NCI-H774 (cell line): ENCODE data around the gene CCL27.
A peak's percentile ranks its signal among the peaks of the same experiment; 100 is the strongest.
"Not testable (repeated sequence)": the region's sequence is repeated elsewhere in the genome, so short reads cannot be mapped to it uniquely, and the experiment has no call there.

Experiments used
- DNase-seq: peaks from one replicate; lab custom pipeline; 2025; lab: John Stamatoyannopoulos, UW

Gene CCL27

DNA sequence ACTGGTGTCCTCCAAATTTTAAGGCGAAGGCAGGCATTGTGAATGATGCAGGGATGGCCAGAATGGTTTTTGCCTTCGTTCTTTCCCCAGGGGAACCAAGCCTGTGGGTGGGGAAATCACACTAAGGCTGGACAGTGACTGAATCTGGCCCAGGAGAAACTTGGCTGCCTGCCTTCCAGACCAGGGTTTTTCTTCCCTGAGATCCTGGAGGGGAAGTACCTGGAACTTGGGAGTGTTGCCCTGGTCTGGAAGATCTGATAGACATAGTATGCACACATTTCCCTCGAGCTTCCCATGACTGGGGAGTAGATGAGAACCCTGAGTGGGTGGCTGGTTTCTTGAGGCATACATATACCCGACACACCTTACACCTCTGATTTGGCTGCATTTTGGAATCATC lies 11.1 kb downstream of the CCL27 start:
- DNase-seq = no peak

DNA sequence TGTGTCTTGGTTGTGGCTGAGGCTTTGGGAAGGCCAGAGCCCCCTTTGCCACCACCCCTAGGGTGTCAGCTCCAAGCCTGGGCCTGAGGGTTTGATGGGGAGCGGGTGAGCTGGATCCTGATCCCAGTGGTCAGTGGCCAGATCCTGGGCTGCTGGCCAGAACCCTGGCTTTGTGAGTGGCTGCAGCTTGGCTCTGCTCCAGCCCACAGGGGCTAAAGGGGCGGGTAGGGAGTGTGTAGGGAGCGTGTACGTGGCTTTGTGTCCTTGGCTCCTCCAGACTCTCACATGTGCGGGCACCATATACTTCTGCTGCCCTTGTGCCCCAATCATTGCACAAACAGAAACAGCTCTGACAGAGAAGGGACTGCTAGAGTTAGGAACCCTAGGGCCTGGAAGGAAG lies 11.6 kb downstream of the CCL27 start:
- no peak for DNase-seq

- no peak for DNase-seq
Observed at GRCh38 chr9:34648673-34649072, 13.8 kb downstream of the CCL27 start.

GRCh38 chr9:34647651-34648050 lies 14.8 kb downstream of the CCL27 start:
- no peak for DNase-seq

DNA sequence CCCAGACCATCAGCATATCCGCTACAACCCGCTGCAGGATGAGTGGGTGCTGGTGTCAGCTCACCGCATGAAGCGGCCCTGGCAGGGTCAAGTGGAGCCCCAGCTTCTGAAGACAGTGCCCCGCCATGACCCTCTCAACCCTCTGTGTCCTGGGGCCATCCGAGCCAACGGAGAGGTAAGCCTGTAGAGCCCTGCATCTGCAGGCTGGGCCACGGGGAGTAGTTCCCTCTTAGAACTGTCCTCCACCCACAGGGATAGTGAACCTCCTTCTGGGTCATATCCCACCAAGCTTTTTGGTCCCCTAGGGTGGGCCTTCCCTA lies 15.4 kb downstream of the CCL27 start:
- DNase-seq = no peak

- DNase-seq = peak; percentile 88
Observed at GRCh38 chr9:34646211-34647083, 16.0 kb downstream of the CCL27 start, which contains the start of gene GALT. TSS of gene GALT (plus strand) at chr9:34646675. CDS start at chr9:34646705, 30 bp downstream.

GRCh38 chr9:34644766-34645314 lies 17.6 kb downstream of the CCL27 start:
- no peak for DNase-seq

- DNase-seq = no peak
Observed at GRCh38 chr9:34642679-34643078, 19.8 kb downstream of the CCL27 start.

DNA sequence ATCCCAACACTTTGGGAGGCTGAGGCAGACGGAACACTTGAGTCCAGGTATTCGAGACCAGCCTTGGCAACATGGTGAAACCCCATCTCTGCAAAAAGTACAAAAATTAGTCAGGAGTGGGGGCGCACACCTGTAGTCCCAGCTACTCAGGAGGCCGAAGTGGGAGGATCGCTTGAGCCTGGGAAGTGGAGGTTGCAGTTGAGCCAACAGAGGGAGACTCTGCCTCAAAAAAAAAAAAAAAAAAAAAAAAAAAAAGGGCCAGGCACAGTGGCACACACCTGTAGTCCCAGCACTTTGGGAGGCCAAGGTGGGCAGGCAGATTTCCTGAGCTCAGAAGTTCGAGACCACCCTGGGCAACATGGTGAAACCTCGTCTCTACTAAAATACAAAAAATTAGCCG lies 23.1 kb downstream of the CCL27 start:
- DNase-seq = not testable (repeated sequence)

GRCh38 chr9:34638138-34638445 lies 24.4 kb downstream of the CCL27 start:
- no peak for DNase-seq

- peak; percentile 92 for DNase-seq
Observed at GRCh38 chr9:34637356-34638137, 24.9 kb downstream of the CCL27 start, which contains the start of gene SIGMAR1. TSS of gene SIGMAR1 (minus strand) at chr9:34637787. CDS start at chr9:34637697, 90 bp downstream.

DNA sequence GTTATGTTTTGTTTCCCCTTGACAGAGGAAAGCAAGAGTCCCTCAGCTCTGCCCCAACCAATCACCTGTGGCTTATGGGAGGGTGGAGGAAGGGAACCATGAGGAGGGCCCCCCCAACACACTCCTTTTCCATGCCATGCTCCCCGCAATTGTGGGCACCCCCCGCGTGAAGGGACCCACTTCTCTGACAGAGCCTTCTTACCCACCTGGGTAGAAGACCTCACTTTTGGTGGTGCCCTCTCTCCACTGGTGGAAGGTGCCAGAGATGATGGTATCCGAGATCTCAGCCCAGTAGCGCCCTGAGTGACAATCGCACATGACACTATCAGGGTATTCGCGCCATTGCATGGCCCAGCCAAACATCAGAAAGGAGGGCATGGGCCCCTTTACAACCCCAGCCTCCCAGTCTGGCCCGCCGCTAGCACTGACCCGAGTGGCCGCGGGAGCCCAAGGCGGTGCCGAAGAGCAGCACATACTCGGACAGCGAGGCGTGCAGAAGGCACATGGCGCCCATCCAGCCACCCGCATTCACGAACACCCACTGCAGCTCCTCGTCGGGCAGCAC lies 25.6 kb downstream of the CCL27 start:
- no peak for DNase-seq

DNA sequence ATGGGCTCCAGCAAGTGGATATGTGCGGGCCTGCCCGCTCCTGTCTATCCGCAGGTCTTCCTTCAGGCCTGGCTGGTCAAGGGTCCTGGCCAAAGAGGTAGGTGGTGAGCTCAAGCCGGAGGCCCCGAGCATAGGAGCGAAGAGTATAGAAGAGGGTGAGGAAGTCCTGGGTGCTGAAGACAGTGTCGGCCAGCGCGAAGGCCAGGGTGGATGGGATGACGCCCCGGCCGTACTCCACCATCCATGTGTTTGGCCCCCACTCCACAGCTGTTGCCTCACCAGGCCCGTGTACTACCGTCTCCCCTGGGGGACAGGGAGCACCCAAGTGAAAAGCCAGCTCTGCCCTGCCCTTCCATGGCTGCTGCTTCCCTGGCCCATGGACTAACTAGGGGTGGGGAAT lies 26.9 kb downstream of the CCL27 start:
- DNase-seq = no peak

- DNase-seq = no peak
Observed at GRCh38 chr9:34634551-34635248, 27.8 kb downstream of the CCL27 start.

- peak; percentile 22 for DNase-seq
Observed at GRCh38 chr9:34633851-34634550, 28.5 kb downstream of the CCL27 start.

GRCh38 chr9:34633166-34633565 lies 29.3 kb downstream of the CCL27 start:
- no peak for DNase-seq

DNA sequence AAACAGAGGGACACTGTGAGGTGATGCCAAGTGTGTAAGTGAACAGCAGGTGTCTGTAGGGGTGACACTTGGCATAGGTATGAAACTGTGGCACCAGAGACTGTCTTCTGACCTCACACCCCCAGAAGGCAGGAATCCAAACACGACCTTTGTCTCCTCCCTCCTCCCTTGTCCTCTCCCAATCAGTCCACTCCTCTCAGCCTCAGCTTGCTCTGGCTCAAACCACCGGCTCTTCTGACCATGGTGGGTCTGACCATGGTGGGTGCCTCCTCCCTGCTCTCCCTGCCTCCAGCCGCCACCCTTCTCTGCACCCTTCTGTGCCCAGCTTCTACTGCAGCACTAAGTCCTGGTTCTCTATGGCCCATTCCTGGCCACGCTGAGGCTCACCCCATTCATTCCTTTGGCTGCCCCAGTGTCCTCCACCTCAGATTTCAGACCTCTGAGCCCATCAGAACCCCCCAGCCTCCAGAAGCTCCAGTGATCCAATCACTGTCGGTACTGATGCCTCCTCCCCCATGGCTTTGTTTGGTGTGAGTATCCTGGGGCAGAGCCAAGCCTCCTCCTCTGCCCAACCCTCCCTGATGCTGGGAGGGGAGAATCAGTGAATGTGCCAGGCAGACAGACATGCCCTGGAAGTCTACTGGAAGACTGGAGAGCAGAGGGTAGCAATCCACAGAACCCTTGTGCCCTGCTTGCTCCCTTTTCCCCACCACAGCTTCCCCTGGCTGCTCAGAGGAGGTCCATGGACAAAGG lies 31.9 kb downstream of the CCL27 start:
- DNase-seq = no peak

- DNase-seq = no peak
Observed at GRCh38 chr9:34629491-34629808, 33.0 kb downstream of the CCL27 start.

DNA sequence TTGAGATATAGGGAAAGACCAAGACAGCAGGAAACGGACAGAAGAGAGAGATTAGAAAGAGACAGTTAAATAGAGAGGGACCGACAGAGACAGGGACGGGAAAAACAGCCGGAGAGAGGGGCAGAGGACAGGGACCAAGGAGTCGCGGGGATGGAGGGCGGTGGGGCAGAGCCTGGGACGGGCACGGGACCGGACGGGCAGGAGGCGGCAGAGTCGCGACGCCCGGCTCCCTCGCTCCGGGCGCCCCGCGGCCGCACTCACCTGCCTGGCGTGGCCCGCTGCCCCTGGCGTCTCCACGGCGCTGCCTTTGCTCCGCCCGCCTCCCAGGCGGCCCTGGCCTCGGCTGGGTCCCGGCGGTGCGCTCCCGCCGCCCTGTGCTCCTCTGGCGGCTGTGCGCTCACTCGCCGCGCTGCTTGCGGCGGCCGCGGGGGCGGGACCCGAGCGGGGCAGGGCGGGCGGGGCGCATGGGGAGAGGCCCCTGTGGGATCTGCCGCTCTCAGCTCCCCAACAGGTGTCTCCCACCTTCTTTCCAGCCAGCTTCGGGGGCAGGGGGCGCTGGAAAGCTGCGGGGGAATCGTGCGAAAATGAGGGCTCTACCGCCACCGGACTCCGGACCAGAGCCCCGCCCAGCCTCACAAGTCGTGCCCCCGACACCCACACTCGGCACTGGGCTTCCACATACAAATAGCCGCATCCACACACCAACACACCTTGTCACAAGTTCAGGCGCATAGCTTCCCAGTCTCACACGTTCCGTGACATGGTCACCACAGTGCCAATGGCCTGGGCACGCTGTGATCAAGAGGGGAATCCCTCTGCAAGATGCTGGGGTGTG lies 33.6 kb downstream of the CCL27 start, which contains the start of gene ARID3C:
Gene ARID3C, minus strand, starts transcription at position 411 of the 835 bp plus-strand sequence. CDS start 1,052 bp downstream, outside the sequence.
- peak; percentile 10 for DNase-seq
